Activated CD4-positive, alpha-beta T cell treated with anti-CD3 and anti-CD28 coated beads, Interleukin-2, amount 50 U/mL, for 4 hours (primary cell): ENCODE measurements around the gene CACNB3.
A peak's percentile ranks its signal among the peaks of the same experiment; 100 is the strongest.
"Not testable (repeated sequence)": the region's sequence is repeated elsewhere in the genome, so short reads cannot be mapped to it uniquely, and the experiment has no call there.

Experiments used
- DNase-seq, 2 experiments: peaks; one replicate each; pipeline ENCODE4 v3.0.0-alpha.2; 2020

Gene CACNB3

DNA sequence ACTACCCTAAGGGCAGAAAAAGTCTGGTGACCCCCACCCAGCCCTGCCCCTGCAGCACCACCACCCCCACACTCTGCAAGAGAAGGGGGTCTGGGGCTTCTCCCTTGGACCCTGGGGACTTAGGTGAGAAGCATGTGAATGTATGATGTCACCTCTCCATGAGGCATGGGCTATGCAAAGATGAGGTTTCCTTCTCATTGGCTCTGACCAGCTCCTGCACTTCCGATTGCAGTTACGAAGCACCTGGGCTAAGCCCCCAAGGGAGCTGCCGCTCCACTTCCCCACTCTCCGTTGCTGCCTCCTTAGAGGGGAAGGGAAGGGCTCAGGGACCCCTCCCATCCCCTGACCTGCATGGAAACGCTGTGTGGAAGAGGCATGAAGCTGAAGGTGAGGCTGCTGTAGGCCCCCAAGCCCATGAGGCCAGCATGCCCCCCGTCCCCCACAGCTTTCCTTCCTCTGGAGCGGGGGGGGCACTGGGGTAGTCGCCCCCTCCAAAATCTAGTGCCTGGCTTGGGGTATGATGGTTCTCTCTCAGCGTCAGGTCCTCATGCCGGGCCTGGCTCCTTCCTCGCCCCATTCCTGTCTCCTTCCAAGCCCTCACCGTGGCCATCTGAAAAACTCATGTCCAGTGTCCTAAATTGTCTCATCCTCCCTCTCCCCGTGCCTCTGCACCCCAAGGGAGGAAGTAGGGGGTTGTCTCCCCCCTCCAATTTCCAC, 39.1 kb downstream of the CACNB3 start:
- DNase-seq, result no peak

DNA sequence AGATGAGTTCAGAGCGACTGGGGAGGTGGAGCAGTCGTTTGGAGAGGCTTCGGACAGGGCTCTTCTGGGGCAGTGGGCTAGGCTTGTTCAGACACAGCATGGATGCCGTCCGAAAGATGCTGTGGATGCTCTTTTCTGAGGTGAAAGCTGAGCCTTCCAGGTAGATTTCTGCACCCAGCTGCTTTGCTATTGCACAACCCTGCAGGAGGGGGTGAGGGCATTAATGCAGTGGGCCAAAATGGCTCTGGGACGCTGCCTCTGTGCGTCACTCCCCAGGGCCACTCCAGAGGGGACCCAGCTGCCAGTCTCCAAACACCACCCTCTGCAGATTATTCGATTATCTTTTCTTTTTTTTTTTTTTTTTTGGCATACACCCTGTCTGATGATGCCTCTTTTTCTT, 39.7 kb downstream of the CACNB3 start:
- no peak for DNase-seq

DNA sequence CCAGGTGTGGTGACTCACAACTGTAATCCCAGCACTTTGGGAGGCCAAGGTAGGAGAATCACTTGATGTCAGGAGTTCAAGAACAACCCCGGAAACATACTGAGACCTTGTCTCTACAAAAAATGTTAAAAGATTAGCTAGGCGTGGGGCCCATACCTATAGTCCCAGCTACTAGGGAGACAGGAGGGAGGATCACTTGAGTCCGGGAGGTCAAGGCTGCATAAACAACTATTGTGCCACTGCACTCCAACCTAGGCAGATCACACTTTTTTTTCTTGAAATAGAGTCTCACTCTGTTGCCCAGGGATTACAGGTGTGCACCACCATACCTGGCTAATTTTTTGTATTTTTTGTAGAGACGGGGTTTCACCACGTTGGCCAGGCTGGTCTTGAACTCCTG, 41.3 kb downstream of the CACNB3 start:
- DNase-seq, result no peak

DNA sequence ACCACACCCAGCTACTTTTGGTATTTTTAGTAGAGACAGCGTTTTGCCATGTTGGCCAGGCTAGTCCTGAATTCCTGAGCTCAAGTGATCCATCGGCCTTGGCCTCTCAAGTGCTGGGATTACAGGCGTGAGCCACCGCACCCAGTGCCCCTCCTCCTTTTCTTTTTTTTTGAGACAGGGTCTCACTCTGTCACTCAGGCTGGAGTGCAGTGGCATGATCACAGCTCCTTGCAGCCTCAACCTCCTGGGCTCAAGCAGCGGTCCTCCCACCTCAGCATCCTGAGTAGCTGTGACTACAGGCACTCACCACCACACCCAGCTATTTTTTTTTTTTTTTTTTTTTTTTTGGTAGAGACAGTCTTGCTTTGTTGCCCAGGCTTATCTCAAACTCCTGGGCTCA, 41.9 kb downstream of the CACNB3 start:
- not testable (repeated sequence) for DNase-seq

DNA sequence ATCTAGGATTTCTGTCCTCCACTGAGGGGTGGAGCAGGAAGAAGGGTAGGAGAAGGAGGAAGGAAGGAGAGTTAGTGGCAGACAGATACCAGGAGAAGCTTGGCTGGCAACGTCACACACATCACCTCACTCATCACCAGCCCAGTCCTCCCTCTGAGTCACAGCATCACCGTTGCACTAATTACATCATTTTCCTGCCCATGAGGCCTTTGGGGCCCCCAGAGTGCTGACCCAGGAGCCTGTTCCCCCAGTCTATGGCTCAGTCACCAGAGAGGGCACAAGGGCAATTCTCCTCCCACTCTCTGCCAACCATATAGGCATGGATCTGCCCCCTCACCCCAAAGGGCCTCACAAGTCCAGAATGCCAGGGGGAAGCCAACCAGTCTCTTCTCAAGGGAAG, 42.8 kb downstream of the CACNB3 start:
- no peak for DNase-seq

DNA sequence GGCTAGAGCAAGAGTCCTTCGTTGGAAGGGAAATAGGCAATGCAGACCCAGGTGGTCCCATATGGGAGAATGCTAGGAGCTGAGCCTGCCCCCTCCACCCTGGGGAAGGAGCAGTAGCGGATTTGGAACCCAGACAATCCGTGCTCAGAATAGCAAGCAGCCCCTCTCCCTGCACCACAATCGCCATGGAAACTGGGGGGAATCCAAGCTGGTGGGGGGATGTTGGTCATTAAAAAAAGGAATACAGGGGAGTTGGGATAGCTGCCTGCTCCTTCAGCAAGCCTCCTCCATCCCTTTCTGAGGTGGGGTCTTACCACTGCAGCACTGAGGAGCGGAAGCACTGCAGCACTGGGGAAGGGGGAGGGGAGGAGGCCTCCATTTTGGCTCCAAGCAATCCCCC, 44.5 kb downstream of the CACNB3 start:
- DNase-seq, result no peak

DNA sequence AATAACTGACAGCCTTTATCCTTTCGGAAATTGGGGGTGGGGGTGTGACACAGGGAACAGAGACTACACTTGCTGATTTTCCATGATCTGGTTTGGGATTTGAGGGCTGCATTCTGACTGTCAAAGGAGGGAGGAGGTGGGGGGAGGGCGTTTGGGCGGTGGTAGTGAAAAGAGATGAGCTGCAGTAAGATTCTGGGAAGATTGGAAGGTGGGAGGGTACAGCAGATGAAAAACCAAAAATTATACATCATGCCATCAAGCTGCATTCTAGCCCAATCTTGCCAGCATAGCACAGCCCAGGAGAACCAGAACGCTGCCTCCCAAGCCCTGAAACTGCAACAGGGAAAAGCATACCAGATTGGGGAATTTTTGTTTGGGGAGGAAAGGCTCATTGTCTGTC, 45.0 kb downstream of the CACNB3 start:
- no peak for DNase-seq

DNA sequence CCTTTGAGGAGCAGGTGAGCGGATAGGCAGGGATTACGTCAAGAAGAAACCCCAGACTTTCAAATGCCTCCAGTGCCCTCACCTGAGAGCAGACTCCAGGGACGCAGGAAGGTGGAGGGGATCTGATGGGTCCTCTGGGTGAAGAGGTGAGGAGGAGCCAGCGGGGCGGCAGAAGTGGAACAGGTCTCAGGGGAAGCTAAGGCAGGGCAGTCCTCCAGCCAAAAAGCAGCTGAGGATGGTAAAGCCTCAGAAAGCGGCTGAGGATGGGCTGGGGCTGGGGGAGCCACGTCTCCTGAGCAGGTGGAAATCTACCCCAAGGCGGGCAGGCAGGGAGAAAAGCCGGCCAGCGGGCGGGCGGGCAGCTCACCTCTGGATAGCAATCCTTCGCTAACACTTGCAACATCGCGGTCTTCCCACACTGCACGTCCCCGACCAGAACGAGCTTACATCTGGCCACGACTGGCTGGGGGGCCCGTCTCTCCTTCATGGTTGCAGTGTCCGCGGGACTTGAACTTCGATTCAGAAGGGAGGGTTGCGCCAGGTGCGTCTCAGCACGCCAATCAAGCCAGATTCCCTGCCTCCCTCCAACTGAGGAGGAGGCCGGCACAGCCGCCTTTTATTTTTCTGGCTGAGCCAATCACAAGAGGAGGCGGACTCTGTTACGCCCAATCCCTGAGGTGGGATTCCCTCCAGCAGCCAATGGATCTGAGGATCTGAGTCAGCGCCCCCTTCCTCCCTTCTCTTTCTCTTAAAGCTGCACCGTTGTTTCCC, 47.2 kb downstream of the CACNB3 start, which contains the start of gene RND1:
TSS of gene RND1 (minus strand) at position 590 of the 771 bp plus-strand sequence. CDS start at position 487, 103 bp downstream.
- DNase-seq, result peak; percentile 78 to 80

DNA sequence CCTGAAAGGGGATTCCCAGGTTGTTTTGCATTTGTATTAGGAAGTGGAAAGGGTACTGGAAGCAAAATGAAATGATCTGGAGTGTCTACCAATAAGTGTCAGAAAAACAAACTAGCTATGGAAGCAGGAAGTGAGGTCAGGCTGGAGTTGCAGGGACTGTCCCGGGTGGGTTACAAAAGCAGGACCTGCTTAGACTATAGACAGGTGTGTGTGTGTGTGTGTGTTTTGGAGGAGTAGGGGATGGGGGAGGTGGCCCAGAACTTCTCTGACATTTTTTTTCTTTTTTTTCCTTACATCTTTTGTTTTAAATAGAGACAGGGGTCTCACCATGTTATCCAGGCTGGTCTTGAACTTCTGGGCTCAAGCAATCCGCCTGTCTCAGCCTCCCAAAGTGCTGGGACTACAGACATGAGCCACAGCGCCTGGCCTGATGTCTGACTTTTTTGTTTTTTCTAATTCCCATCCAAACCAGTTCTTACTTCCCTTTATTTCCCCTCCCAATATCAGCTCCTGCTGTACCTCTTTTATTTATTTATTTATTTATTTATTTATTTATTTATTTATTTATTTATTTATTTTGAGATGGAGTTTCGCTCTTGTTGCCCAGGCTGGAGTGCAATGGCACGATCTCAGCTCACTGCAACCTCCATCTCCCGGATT, 47.9 kb downstream of the CACNB3 start:
- DNase-seq, result no peak

DNA sequence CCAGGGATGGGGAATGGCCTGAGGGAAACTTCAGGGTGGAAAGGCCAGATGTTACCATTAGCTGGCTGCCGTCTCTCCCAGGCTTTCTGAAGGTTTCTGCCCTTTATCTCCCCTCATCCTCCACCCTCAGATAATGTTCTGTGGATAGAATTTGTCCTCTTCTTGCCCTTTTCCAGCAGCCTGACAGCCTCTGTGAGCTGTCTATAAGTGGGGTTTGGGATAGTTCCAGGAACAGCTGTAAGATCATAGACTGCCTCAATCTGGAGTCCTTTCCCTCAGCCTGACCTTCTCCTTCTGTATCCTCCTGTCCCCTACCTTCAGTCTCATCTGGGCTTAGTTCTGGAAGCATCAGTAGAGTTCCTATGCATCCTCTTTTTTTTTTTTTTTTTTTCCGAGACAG, 50.2 kb downstream of the CACNB3 start:
- no peak for DNase-seq

DNA sequence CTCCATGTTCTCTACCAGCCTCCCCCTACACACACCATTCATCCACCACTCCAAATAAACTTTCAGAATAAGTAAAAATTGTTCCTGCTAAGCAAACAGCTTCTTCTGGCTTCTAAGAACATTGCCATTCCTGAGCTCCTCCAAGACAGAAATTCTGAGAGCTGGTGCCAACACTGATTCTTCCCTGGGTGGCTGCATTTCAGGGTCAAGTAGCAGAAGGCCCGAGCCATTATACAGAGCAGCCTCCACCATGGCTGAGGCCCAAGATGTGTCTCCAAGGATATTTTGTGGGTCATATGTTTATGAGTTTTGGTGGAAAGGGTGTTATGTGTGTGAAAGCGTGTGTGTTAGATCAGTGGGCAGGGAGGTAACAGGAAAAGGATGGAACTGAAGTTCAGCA, 50.9 kb downstream of the CACNB3 start:
- no peak for DNase-seq

DNA sequence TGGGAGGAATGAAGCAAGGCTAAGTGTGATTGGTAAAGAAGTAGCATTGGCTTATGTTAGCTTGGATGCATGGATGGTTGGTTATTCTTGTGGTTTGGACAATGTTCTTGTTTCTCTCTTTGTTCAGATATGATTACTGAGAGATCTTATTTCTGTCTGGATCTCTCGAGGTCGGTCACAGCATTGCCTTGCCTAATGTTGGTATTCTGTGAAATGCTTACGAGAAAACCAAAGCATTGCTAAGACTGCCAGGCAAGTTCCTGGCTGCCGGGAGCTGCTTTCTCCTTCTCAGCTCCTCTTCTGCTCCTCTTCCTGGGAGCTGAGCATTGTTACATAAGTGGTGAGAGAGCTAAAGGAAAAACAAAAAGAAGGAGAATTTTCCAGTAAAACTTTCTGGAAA, 54.8 kb downstream of the CACNB3 start:
- no peak for DNase-seq

DNA sequence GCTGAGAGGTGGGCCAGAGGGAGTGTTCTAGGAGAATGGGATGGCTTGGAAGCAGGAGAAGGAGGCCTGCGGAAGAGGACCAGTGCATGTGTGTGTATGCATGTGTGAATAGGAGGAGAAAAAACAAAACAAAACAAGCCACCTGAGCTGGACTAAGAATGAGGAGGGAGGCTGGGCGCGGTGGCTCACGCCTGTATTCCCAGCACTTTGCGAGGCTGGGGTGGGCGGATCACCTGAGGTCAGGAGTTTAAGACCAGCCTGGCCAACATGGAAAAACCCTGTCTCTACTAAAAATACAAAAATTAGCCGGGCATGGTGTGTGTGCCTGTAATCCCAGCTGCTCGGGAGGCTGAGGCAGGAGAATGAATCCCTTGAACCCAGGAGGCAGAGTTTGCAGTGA, 55.2 kb downstream of the CACNB3 start:
- not testable (repeated sequence) for DNase-seq

DNA sequence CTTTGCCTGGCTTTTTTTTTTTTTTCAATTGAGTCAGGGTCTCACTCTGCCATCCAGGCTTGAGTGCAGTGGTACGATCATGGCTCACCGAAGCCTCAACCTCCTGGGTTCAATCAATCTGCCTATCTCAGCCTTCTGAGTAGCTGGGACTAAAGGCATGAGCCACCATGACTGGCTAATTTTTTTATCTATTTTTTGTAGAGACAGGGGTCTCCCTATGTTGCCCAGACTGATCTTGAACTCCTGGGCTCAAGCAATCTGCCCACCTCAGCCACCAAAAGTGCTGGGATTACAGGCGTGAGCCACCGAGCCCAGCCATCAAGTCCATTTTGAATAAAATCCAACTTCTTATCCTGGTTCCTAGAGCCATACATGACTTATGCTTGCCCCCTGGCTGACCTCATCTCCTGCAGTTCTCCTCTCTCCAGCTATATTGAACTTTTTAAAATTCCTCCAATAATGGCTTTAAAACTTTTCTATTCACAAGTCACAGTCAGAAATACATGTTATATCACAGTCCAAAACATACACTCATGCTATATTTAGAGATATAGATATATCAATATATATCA, 57.7 kb downstream of the CACNB3 start:
- DNase-seq, result no peak
